SJCRH30 (cell line): ENCODE data around the gene SENP6. TPM values are rescaled to one million over a fixed set of nuclear protein-coding genes. Genes with fewer than 3 reads are reported as not detected.
"Not testable (repeated sequence)": the region's sequence is repeated elsewhere in the genome, so short reads cannot be mapped to it uniquely, and the experiment has no call there.

Source experiments
- DNase-seq, 2 experiments: peaks; one replicate each; pipeline ENCODE4 v3.0.0-alpha.2; 2015 to 2020
- H3K27ac ChIP-seq: fragments of 250-450 bp; sonication (Bioruptor Pico); 2 replicates; pipeline ENCODE4 v1.5.1; 2020; ENCODE audit warnings: mild to moderate bottlenecking, moderate library complexity
- H3K27me3 ChIP-seq: fragments of 250-450 bp; sonication (Bioruptor Pico); 2 replicates; pipeline ENCODE4 v1.5.1; 2020; ENCODE audit warnings: mild to moderate bottlenecking, moderate library complexity
- H3K36me3 ChIP-seq: fragments of 250-450 bp; sonication (Bioruptor Pico); 2 replicates; pipeline ENCODE4 v1.5.1; 2020; ENCODE audit warnings: mild to moderate bottlenecking, moderate library complexity
- H3K4me1 ChIP-seq: fragments of 250-450 bp; sonication (Bioruptor Pico); 2 replicates; pipeline ENCODE4 v1.5.1; 2020; ENCODE audit warnings: mild to moderate bottlenecking, moderate library complexity
- H3K4me3 ChIP-seq: fragments of 250-450 bp; sonication (Bioruptor Pico); 2 replicates; pipeline ENCODE4 v1.5.1; 2020; ENCODE audit warnings: mild to moderate bottlenecking, moderate library complexity
- H3K9me3 ChIP-seq: fragments of 250-450 bp; sonication (Bioruptor Pico); replicated peaks from 2 replicates; pipeline ENCODE4 v1.5.1; 2020; ENCODE audit warnings: mild to moderate bottlenecking, moderate library complexity
- total RNA-seq: library from RNA; depleted of rRNA; stranded (reverse); fragments of >200 nt; shearing (Covaris generic); gene quantifications from 2 replicates; pipeline ENCODE4 v1.2.3, GENCODE V29; 2014

Gene SENP6
- total RNA-seq, 1 experiment from 2014 or later = 78.1 TPM

DNA sequence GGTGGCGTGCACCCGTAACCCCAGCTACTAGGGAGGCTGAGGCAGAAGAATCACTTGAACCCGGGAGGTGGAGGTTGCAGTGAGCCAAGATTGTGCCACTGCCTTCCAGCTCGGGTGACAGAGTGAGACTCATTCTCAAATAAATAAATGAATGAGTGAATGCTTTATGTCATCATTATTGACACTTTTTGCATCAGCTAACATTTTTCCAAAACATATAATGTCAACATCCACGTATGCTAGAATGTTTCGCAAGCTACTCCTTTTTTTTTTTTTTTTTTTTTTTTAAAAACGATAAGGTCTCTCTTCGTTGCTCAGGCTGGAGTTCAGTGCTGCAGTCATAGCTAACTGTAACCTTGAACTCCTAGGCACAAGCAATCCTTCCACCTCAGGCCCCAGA lies 72.2 kb downstream of the SENP6 start:
- Histone ChIP-seq H3K27ac (no peak overlapping the region), H3K4me1 (no peaks in the 10 kb centered on the region), H3K27me3 (no peaks in the 10 kb centered on the region), H3K36me3 (peaks cover 44% of the 10 kb centered on the region), H3K9me3 (no peaks in the 10 kb centered on the region), H3K4me3 (no peak overlapping the region)
- no peak for DNase-seq

DNA sequence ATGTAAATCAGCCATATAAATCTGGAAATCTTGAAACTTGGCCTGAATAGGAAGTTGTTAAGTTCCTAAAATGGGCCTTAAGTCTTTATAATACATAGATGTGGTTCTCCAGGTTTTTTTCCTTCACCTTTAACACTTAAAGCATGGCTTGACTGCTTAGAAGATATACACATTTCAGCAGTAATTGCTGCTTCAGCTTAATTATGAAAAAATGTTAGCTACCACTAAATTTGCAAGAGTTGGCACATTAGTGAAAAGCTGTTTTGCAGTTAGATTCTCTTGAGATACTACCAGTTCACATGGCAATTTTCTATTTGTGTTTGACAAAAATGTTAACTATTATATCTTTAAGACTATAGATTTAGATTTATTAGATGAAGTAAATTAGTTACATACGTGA lies 74.7 kb downstream of the SENP6 start:
- DNase-seq = no peak
- Histone ChIP-seq H3K27me3 (no peaks in the 10 kb centered on the region), H3K27ac (no peak overlapping the region), H3K4me3 (no peak overlapping the region), H3K4me1 (no peaks in the 10 kb centered on the region), H3K9me3 (no peaks in the 10 kb centered on the region), H3K36me3 (peaks cover 57% of the 10 kb centered on the region)

DNA sequence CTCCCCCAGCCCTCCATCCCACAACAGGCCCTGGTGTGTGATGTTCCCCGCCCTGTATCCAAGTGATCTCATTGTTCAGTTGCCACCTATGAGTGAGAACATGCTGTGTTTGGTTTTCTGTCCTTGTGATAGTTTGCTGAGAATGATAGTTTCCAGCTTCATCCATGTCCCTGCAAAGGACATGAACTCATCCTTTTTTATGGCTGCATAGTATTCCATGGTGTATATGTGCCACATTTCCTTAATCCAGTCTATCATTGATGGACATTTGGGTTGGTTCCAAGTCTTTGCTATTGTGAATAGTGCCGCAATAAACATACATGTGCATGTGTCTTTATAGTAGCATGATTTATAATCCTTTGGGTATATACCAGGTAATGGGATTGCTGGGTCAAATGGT lies 80.9 kb downstream of the SENP6 start:
- not testable (repeated sequence) for H3K4me1 ChIP-seq, H3K27ac ChIP-seq, H3K27me3 ChIP-seq, DNase-seq, H3K4me3 ChIP-seq, H3K9me3 ChIP-seq
- peaks cover 49% of the 10 kb centered on the region for H3K36me3 ChIP-seq

- H3K9me3 ChIP-seq, H3K4me1 ChIP-seq, H3K27me3 ChIP-seq, H3K27ac ChIP-seq, DNase-seq, H3K4me3 ChIP-seq: not testable (repeated sequence)
- H3K36me3 ChIP-seq = peaks cover 45% of the 10 kb centered on the region
These were observed 81.3 kb downstream of the SENP6 start for GRCh38 chr6:75683005-75683404.

DNA sequence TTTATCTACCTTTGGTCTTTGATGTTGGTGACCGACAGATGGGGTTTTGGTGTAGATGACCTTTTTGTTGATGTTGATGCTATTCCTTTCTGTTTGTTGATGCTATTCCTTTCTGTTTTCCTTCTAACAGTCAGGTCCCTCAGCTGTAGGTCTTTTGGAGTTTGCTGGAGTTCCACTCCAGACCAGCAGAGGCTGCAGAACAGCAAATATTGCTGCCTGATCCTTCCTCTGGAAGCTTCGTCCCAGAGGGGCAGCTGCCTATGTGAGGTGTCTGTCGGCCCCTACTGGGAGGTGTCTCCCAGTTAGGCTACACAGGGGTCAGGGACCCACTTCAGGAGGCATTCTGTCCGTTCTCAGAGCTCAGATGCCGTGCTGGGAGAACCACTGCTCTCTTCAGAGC lies 85.9 kb downstream of the SENP6 start:
- H3K4me3 ChIP-seq, H3K27me3 ChIP-seq, H3K9me3 ChIP-seq, H3K36me3 ChIP-seq, DNase-seq, H3K27ac ChIP-seq, H3K4me1 ChIP-seq: not testable (repeated sequence)

DNA sequence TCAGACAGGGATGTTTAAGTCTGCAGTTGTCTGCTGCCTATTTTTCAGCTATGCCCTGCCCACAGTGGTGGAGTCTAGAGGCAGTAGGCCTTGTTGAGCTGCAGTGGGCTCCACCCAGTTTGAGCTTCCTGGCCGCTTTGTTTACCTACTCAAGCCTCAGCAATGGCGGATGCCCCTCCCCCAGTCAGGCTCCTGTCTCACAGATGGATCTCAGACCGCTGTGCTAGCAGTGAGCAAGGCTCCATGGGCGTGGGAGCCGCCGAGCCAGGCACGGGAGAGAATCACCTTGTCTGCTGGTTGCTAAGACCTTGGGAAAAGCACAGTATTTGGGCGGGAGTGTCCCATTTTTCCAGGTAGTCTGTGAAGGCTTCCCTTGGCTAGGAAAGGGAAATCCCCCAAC lies 86.3 kb downstream of the SENP6 start:
- DNase-seq, H3K27ac ChIP-seq, H3K27me3 ChIP-seq, H3K4me1 ChIP-seq, H3K9me3 ChIP-seq, H3K36me3 ChIP-seq, H3K4me3 ChIP-seq: not testable (repeated sequence)

- no peak overlapping the region for H3K4me3 ChIP-seq
- H3K36me3 ChIP-seq = peaks cover 7% of the 10 kb centered on the region
- no peaks in the 10 kb centered on the region for H3K9me3 ChIP-seq
- H3K27ac ChIP-seq = no peak overlapping the region
- H3K4me1 ChIP-seq = no peaks in the 10 kb centered on the region
- DNase-seq = no peak
- H3K27me3 ChIP-seq = no peaks in the 10 kb centered on the region
These were observed 87.9 kb downstream of the SENP6 start for GRCh38 chr6:75689576-75689975.

- Histone ChIP-seq H3K4me1 (no peaks in the 10 kb centered on the region), H3K36me3 (peaks cover 16% of the 10 kb centered on the region), H3K27me3 (no peaks in the 10 kb centered on the region), H3K9me3 (no peaks in the 10 kb centered on the region), H3K27ac (no peak overlapping the region), H3K4me3 (no peak overlapping the region)
- no peak for DNase-seq
These were observed 89.3 kb downstream of the SENP6 start for GRCh38 chr6:75691012-75691411.

GRCh38 chr6:75693534-75693933 lies 91.9 kb downstream of the SENP6 start:
- no peak for DNase-seq
- H3K27me3 ChIP-seq = no peaks in the 10 kb centered on the region
- H3K9me3 ChIP-seq = no peaks in the 10 kb centered on the region
- H3K27ac ChIP-seq = no peak overlapping the region
- H3K36me3 ChIP-seq = peaks cover 29% of the 10 kb centered on the region
- no peak overlapping the region for H3K4me3 ChIP-seq
- H3K4me1 ChIP-seq = no peaks in the 10 kb centered on the region

GRCh38 chr6:75694406-75694805 lies 92.7 kb downstream of the SENP6 start:
- Histone ChIP-seq H3K4me3 (no peak overlapping the region), H3K27ac (no peak overlapping the region), H3K9me3 (no peaks in the 10 kb centered on the region), H3K36me3 (peaks cover 31% of the 10 kb centered on the region), H3K4me1 (no peaks in the 10 kb centered on the region), H3K27me3 (no peaks in the 10 kb centered on the region)
- no peak for DNase-seq

DNA sequence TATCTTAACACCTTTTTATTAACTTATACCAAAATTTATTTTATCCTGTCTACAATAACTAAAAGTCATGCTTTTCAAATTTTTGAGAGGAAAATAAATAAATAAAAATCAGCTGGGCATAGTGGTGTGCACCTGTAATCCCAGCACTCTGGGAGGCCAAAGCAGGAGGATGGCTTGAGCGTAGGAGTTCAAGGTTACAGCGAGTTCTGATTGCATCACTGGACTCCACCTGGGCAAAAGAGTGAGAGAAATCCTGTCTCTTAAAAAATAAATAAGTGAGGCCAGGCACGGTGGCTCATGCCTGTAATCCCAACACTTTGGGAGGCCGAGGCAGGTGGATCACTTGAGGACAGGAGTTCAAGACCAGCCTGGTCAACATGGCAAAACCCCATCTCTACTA lies 106.7 kb downstream of the SENP6 start:
- not testable (repeated sequence) for H3K27ac ChIP-seq, H3K4me1 ChIP-seq, DNase-seq, H3K27me3 ChIP-seq, H3K9me3 ChIP-seq, H3K4me3 ChIP-seq
- peaks cover 24% of the 10 kb centered on the region for H3K36me3 ChIP-seq

- H3K36me3 ChIP-seq = peaks cover 32% of the 10 kb centered on the region
- no peaks in the 10 kb centered on the region for H3K4me1 ChIP-seq
- no peaks in the 10 kb centered on the region for H3K27me3 ChIP-seq
- H3K4me3 ChIP-seq = no peak overlapping the region
- no peak overlapping the region for H3K27ac ChIP-seq
- DNase-seq = no peak
- H3K9me3 ChIP-seq = no peaks in the 10 kb centered on the region
These were observed 109.5 kb downstream of the SENP6 start for GRCh38 chr6:75711173-75711572.

GRCh38 chr6:75719133-75719532 lies 117.5 kb downstream of the SENP6 start:
- H3K27me3 ChIP-seq = no peaks in the 10 kb centered on the region
- DNase-seq = no peak
- H3K4me3 ChIP-seq = no peak overlapping the region
- no peaks in the 10 kb centered on the region for H3K9me3 ChIP-seq
- H3K4me1 ChIP-seq = no peaks in the 10 kb centered on the region
- H3K36me3 ChIP-seq = peaks cover 19% of the 10 kb centered on the region
- no peak overlapping the region for H3K27ac ChIP-seq

- DNase-seq = no peak
- H3K9me3 ChIP-seq = no peaks in the 10 kb centered on the region
- H3K4me1 ChIP-seq = no peaks in the 10 kb centered on the region
- no peak overlapping the region for H3K4me3 ChIP-seq
- H3K36me3 ChIP-seq = no peaks in the 10 kb centered on the region
- H3K27ac ChIP-seq = no peak overlapping the region
- H3K27me3 ChIP-seq = no peaks in the 10 kb centered on the region
These were observed 121.7 kb downstream of the SENP6 start for GRCh38 chr6:75723382-75723781.

DNA sequence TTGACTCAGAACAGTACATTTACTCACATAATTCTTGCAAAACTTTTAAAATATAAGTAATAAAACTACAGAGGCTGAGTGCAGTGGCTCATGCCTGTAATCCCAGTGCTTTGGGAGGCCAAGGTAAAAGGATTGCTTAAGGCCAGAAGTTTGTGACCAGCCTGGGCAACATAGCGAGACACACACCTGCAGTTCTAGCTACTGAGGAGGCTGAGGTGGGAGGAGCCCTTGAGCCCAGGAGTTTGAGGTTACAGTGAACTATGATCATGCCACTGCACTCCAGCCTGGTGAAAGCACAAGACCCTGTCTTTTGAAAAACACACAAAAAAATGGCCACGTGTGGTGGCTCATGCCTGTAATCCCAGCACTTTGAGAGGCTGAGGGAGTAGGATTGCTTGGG lies 125.5 kb downstream of the SENP6 start:
- no peak for DNase-seq
- Histone ChIP-seq H3K36me3 (no peaks in the 10 kb centered on the region), H3K4me3 (no peak overlapping the region), H3K4me1 (no peaks in the 10 kb centered on the region), H3K27ac (no peak overlapping the region), H3K9me3 (no peaks in the 10 kb centered on the region), H3K27me3 (no peaks in the 10 kb centered on the region)

- not testable (repeated sequence) for H3K36me3 ChIP-seq, H3K27ac ChIP-seq, H3K4me1 ChIP-seq, H3K27me3 ChIP-seq, DNase-seq, H3K4me3 ChIP-seq, H3K9me3 ChIP-seq
These were observed 129.3 kb downstream of the SENP6 start for GRCh38 chr6:75731029-75731428.
